Caco-2 (cell line): ENCODE data around the gene HPN. TPM values are rescaled to one million over a fixed set of nuclear protein-coding genes. Genes with fewer than 3 reads are reported as not detected.
"Not testable (repeated sequence)": the region's sequence is repeated elsewhere in the genome, so short reads cannot be mapped to it uniquely, and the experiment has no call there.

Source experiments
- BruUV-seq: library from RNA; stranded (reverse); fragments of 400-500 nt; replicated peaks from 2 replicates; lab custom pipeline; 2021; lab: Mats Ljungman, UMichigan
- CTCF ChIA-PET: fragments of 300-600 bp; sonication (Branson Sonifier 250); formaldehyde crosslinking; loops from one replicate; lab custom pipeline; 2022; ENCODE audit warnings: antibody characterized with exemption; lab: Charles Lee
- POLR2A ChIA-PET: fragments of 300-600 bp; sonication (Branson Sonifier 250); formaldehyde crosslinking; loops from one replicate; lab custom pipeline; 2022; ENCODE audit warnings: antibody characterized with exemption; lab: Charles Lee
- DNase-seq, 2 experiments: peaks; one replicate each; pipeline versions ENCODE4 v3.0.0 to v3.0.0-alpha.2; 2020 to 2022
- H3K27me3 ChIP-seq: replicated peaks from 2 replicates; pipeline ENCODE4 v1.6.0; 2011; ENCODE audit warnings: low read length; ENCODE audit not compliant: control insufficient read depth, insufficient read depth
- H3K36me3 ChIP-seq: 2 replicates; pipeline ENCODE4 v1.5.1; 2011; ENCODE audit warnings: low read length; ENCODE audit not compliant: control insufficient read depth, insufficient read depth
- H3K4me1 ChIP-seq: fragments of 250-450 bp; sonication (Bioruptor Pico); 2 replicates; pipeline ENCODE4 v1.5.1; 2020; ENCODE audit warnings: mild to moderate bottlenecking
- H3K4me3 ChIP-seq: 2 replicates; pipeline ENCODE4 v1.5.1; 2011; ENCODE audit warnings: low read depth, mild to moderate bottlenecking, control low read depth, low read length
- H3K9me3 ChIP-seq: fragments of 250-450 bp; sonication (Bioruptor Pico); 2 replicates; pipeline ENCODE4 v1.5.1; 2020; ENCODE audit warnings: mild to moderate bottlenecking, moderate library complexity
- H3K27ac Mint-ChIP-seq: one replicate; pipeline ENCODE4 v1.8.0; 2022; ENCODE audit warnings: mixed read lengths; ENCODE audit not compliant: unreplicated experiment
- H3K27me3 Mint-ChIP-seq: one replicate; pipeline ENCODE4 v1.8.0; 2022; ENCODE audit warnings: mixed read lengths; ENCODE audit not compliant: insufficient read depth, unreplicated experiment
- H3K36me3 Mint-ChIP-seq: one replicate; pipeline ENCODE4 v1.8.0; 2022; ENCODE audit warnings: mild to moderate bottlenecking, mixed read lengths; ENCODE audit not compliant: insufficient read depth, unreplicated experiment
- H3K4me1 Mint-ChIP-seq: one replicate; pipeline ENCODE4 v1.8.0; 2022; ENCODE audit warnings: low read depth, mixed read lengths; ENCODE audit not compliant: unreplicated experiment
- H3K4me3 Mint-ChIP-seq: one replicate; pipeline ENCODE4 v1.8.0; 2022; ENCODE audit warnings: mild to moderate bottlenecking, moderate library complexity, mixed read lengths; ENCODE audit not compliant: unreplicated experiment
- H3K9me3 Mint-ChIP-seq: one replicate; pipeline ENCODE4 v1.8.0; 2022; ENCODE audit warnings: mixed read lengths; ENCODE audit not compliant: unreplicated experiment
- CTCF ChIP-seq, 2 experiments: fragments of 200-600 bp in 1 of 2; IDR thresholded peaks; 1 replicate in 1 of 2; 2 replicates in 1 of 2; pipeline versions ENCODE4 v1.5.1 to v1.8.0; 2011 to 2022; ENCODE audit warnings: antibody characterized with exemption in 1 of 2, control low read depth in 1 of 2, inconsistent platforms in 1 of 2, low read depth in 1 of 2, low read length in 1 of 2, mild to moderate bottlenecking in 1 of 2, moderate library complexity in 1 of 2; ENCODE audit not compliant: insufficient read depth in 1 of 2, severe bottlenecking in 1 of 2, unreplicated experiment in 1 of 2
- intact Hi-C: fragments of 100-400 bp; cut with micrococcal nuclease; formaldehyde crosslinking; loops from one replicate; pipeline ENCODE4 v1.10.0; 2022; ENCODE audit not compliant: unreplicated experiment
- total RNA-seq: library from RNA; stranded (reverse); gene quantifications from 2 replicates; pipeline ENCODE4 v1.2.3, GENCODE V29; 2022

The HPN gene
- total RNA-seq, 1 experiment from 2014 or later, result 20.8 TPM

GRCh38 chr19:35006999-35007365 is 34.5 kb upstream of the HPN start:
- Histone ChIP-seq H3K9me3 (no peaks in the 10 kb centered on the region), H3K4me1 (peaks cover 51% of the 10 kb centered on the region), H3K27me3 (no peaks in the 10 kb centered on the region), H3K4me3 (no peak overlapping the region), H3K36me3 (peaks cover 9% of the 10 kb centered on the region)
- Mint-ChIP-seq H3K4me3 (peak overlapping the region; percentile 70), H3K27ac (peak overlapping the region; percentile 98), H3K36me3 (peaks cover 79% of the 10 kb centered on the region), H3K27me3 (no peaks in the 10 kb centered on the region), H3K4me1 (peaks cover 51% of the 10 kb centered on the region), H3K9me3 (no peaks in the 10 kb centered on the region)
- no TSS peak for BruUV-seq
- ChIA-PET CTCF (interaction anchor here (0.9 to 1.4 kb wide), 3 partner anchors 7 to 80 kb away, joined by 3 to 6 read pairs (median 5); partner anchors contain the start of gene ZNF30), POLR2A (interaction anchor here (0.7 to 1.4 kb wide), 5 partner anchors 12 to 80 kb away, joined by 4 to 14 read pairs (median 7); partner anchors contain the start of genes HPN and ZNF30)
- TF ChIP-seq CTCF (IDR thresholded peaks at IDR 0.05; ENCODE audit: insufficient read depth in 1 of 2, low read depth in 1 of 2, low read length in 1 of 2, severe bottlenecking in 1 of 2, unreplicated experiment in 1 of 2), result no peak
- intact Hi-C loops, result loop anchor here (1.0 to 2.0 kb wide), 4 partner anchors 22 to 168 kb away; partner anchors contain the start of gene HPN
- DNase-seq, result no peak

GRCh38 chr19:35007427-35007826 is 34.1 kb upstream of the HPN start:
- H3K27me3 ChIP-seq, BruUV-seq, CTCF ChIA-PET, H3K36me3 ChIP-seq, H3K9me3 ChIP-seq, H3K4me3 ChIP-seq, H3K4me3 Mint-ChIP-seq, H3K9me3 Mint-ChIP-seq, H3K27me3 Mint-ChIP-seq, DNase-seq: not testable (repeated sequence)
- peaks cover 47% of the 10 kb centered on the region for H3K4me1 ChIP-seq
- peak overlapping the region; percentile 98 for H3K27ac Mint-ChIP-seq
- H3K36me3 Mint-ChIP-seq, result peaks cover 84% of the 10 kb centered on the region
- POLR2A ChIA-PET, result interaction anchor here (0.6 to 1.3 kb wide), 2 partner anchors 8 to 12 kb away, joined by 3 to 14 read pairs; no protein-coding TSS in a partner anchor
- intact Hi-C loops, result loop anchor here (2.0 kb wide), 2 partner anchors 21 to 169 kb away; no protein-coding TSS in a partner anchor
- peaks cover 47% of the 10 kb centered on the region for H3K4me1 Mint-ChIP-seq

GRCh38 chr19:35008891-35009341 is 32.6 kb upstream of the HPN start:
- BruUV-seq, result no TSS peak
- CTCF ChIA-PET, result interaction anchor here (0.6 kb wide), 1 partner anchor 971 kb away, joined by 3 read pairs; no protein-coding TSS in a partner anchor

More at GRCh38 chr19:35008891-35009341, 32.6 kb upstream of the HPN start:
- POLR2A ChIA-PET, result no interaction called here
- H3K27ac Mint-ChIP-seq, result peak overlapping the region; percentile 23
- peaks cover 87% of the 10 kb centered on the region for H3K36me3 Mint-ChIP-seq
- no peaks in the 10 kb centered on the region for H3K9me3 Mint-ChIP-seq
- Histone ChIP-seq H3K4me1 (peaks cover 33% of the 10 kb centered on the region), H3K9me3 (no peaks in the 10 kb centered on the region), H3K4me3 (no peak overlapping the region), H3K36me3 (peaks cover 10% of the 10 kb centered on the region), H3K27me3 (no peaks in the 10 kb centered on the region)
- H3K4me3 Mint-ChIP-seq, result no peak overlapping the region
- H3K27me3 Mint-ChIP-seq, result no peaks in the 10 kb centered on the region
- intact Hi-C loops, result no loop called here
- no peak for TF ChIP-seq CTCF (IDR thresholded peaks at IDR 0.05; ENCODE audit: insufficient read depth in 1 of 2, low read depth in 1 of 2, low read length in 1 of 2, severe bottlenecking in 1 of 2, unreplicated experiment in 1 of 2)
- DNase-seq, result peak in 1 of 2 experiments; percentile 26
- H3K4me1 Mint-ChIP-seq, result peaks cover 39% of the 10 kb centered on the region
